Activated T-helper 1 cell treated with anti-CD3 and anti-CD28 coated beads, Interleukin-12 subunit alpha, Interleukin-12 subunit beta, Interleukin-2, Interleukin-4 antibody, amounts not matched to agents 30 ng/mL and 10 ng/mL and 1 ng/mL, durations not matched to agents 14 hours and 24 hours and 36 hours (primary cell): ENCODE measurements around the gene TFEB. TPM values are rescaled to one million over a fixed set of nuclear protein-coding genes. Genes with fewer than 3 reads are reported as not detected.

Experiments used
- DNase-seq: peaks from one replicate; pipeline ENCODE4 v3.0.0; 2021; ENCODE audit warnings: low spot score
- H3K27ac Mint-ChIP-seq: one replicate; pipeline ENCODE4 v1.8.0; 2021; ENCODE audit warnings: mild to moderate bottlenecking, mixed read lengths
- H3K27me3 Mint-ChIP-seq: one replicate; pipeline ENCODE4 v1.8.0; 2022; ENCODE audit warnings: mild to moderate bottlenecking, moderate library complexity, mixed read lengths; ENCODE audit not compliant: insufficient read depth
- H3K36me3 Mint-ChIP-seq: one replicate; pipeline ENCODE4 v1.8.0; 2021; ENCODE audit warnings: low read depth, mixed read lengths
- H3K4me1 Mint-ChIP-seq: one replicate; pipeline ENCODE4 v1.8.0; 2021; ENCODE audit warnings: low read depth, mixed read lengths
- H3K4me3 Mint-ChIP-seq: one replicate; pipeline ENCODE4 v1.8.0; 2021; ENCODE audit warnings: mild to moderate bottlenecking, moderate library complexity, mixed read lengths
- H3K9me3 Mint-ChIP-seq: one replicate; pipeline ENCODE4 v1.8.0; 2021; ENCODE audit warnings: mixed read lengths
- intact Hi-C: fragments of 100-400 bp; cut with micrococcal nuclease; formaldehyde crosslinking; loops from one replicate; pipeline ENCODE4 v1.15.1; 2024
- total RNA-seq: library from RNA; stranded (reverse); gene quantifications from 2 replicates; pipeline ENCODE4 v1.2.3, GENCODE V29; 2022

TFEB gene
- total RNA-seq, 1 donor from 2014 or later: 17.2 TPM

DNA sequence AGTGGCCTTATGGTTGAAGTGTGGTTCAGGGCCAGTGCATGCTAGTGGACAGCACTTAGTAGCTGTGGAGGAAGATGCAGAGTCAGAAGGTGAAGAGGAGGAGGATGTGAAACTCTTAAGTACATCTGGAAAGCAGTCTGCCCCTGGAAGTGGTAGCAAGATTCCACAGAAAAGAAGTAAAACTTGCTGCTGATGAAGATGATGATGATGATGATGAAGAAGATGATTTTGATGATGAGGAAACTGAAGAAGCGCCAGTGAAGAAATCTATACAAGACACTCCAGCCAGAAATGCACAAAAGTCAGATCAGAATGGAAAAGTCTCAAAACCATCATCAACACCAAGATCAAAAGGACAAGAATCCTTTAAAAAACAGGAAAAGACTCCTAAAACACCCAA lies 68.2 kb downstream of the TFEB start:
- H3K36me3 Mint-ChIP-seq: no peaks in the 10 kb centered on the region
- H3K27me3 Mint-ChIP-seq: peaks cover 21% of the 10 kb centered on the region
- intact Hi-C loops: no loop called here
- no peak overlapping the region for H3K4me3 Mint-ChIP-seq
- no peak for DNase-seq
- no peaks in the 10 kb centered on the region for H3K9me3 Mint-ChIP-seq
- no peak overlapping the region for H3K27ac Mint-ChIP-seq
- no peaks in the 10 kb centered on the region for H3K4me1 Mint-ChIP-seq

DNA sequence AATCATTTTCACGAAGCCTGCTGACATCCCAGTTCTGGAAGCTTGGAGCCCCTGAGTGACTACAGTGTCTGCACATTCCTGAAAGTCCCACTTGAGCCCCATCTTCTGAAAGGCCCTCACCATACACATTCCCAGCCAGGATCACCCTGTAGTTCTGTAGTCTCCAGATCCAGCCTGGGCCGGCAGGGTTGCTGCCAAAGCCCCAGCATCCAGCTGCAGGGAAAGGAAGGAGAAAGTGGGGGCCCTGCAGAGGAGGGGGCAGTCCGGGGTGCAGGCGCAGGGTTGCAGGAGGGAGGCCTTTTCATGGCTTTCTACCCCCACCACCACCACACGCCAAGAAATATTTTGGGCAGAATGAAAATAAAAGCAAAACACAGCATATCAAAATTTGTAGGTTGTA lies 71.1 kb downstream of the TFEB start:
- Mint-ChIP-seq H3K9me3 (no peaks in the 10 kb centered on the region), H3K36me3 (no peaks in the 10 kb centered on the region), H3K4me1 (no peaks in the 10 kb centered on the region), H3K4me3 (no peak overlapping the region), H3K27ac (no peak overlapping the region), H3K27me3 (peaks cover 25% of the 10 kb centered on the region)
- intact Hi-C loops: no loop called here
- DNase-seq: no peak

DNA sequence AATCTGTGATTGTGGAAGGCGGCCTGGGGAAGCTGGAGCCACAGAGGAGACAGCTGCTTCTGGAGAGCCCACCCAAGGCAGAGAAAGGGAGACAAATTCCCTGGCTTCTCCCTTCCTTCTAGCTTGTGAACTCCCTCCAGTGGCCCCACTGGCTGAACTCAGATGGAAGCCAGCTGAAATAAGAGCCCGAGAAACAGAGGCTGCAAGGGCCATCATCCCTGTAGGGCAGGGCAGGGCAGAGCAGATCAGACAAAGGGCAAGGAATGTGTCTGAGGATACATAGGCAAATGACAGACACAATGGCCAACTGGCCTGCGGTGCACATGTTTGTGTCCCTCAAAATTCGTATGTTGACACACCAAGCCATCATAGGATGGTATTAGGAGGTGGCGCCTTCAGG lies 71.8 kb downstream of the TFEB start:
- Mint-ChIP-seq H3K4me1 (no peaks in the 10 kb centered on the region), H3K36me3 (no peaks in the 10 kb centered on the region), H3K9me3 (no peaks in the 10 kb centered on the region)

DNA sequence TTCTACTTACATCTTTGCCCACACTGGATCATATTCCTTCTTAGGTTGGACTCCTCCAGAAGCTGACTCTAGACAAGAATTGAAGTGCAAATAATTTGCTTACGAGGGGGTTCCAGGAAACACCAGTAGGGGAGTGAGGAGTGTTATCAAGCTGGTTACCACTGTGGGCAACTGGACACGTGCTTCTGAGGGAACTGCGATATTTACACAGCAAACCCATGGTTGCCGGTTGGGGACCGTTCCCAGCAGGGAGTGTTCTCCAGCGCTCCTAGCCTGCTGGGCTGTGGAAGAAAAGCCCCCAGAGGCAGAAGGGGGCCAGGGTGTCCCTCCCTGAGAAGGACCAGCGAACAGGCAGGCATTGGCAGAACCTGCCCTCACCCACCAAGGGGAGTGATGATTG lies 75.5 kb downstream of the TFEB start:
- H3K4me1 Mint-ChIP-seq: no peaks in the 10 kb centered on the region
- H3K36me3 Mint-ChIP-seq: no peaks in the 10 kb centered on the region
- H3K27ac Mint-ChIP-seq: no peak overlapping the region
- no peak for DNase-seq
- H3K4me3 Mint-ChIP-seq: no peak overlapping the region
- H3K27me3 Mint-ChIP-seq: peaks cover 12% of the 10 kb centered on the region
- intact Hi-C loops: no loop called here
- no peaks in the 10 kb centered on the region for H3K9me3 Mint-ChIP-seq

More for the DNA sequence above, 71.8 kb downstream of the TFEB start:
- intact Hi-C loops: no loop called here
- no peak overlapping the region for H3K4me3 Mint-ChIP-seq
- H3K27ac Mint-ChIP-seq: no peak overlapping the region
- DNase-seq: no peak
- H3K27me3 Mint-ChIP-seq: peaks cover 25% of the 10 kb centered on the region

DNA sequence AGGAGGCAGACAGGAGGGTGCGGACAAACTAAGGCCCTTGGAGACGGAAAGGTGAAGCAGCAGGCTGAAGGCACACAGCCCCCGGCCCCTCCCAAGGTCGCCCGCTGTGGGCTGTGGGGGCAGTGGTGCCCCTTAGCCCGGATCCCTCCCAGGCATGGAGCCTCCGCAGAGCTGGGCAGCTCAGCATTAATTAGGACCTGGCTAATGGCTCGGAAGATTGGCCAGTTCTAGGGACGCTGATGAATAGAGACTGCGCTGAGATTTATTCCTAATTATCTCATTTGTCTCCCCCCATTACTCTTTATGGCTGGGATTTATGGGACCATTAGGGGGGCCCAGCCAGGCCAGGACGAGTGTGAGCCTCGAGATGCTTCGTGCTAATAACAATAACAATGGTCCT lies 76.8 kb downstream of the TFEB start:
- no peaks in the 10 kb centered on the region for H3K9me3 Mint-ChIP-seq
- no peak overlapping the region for H3K4me3 Mint-ChIP-seq
- no peak overlapping the region for H3K27ac Mint-ChIP-seq
- no peaks in the 10 kb centered on the region for H3K36me3 Mint-ChIP-seq
- no peak for DNase-seq
- intact Hi-C loops: no loop called here
- no peaks in the 10 kb centered on the region for H3K4me1 Mint-ChIP-seq
- H3K27me3 Mint-ChIP-seq: peaks cover 12% of the 10 kb centered on the region

DNA sequence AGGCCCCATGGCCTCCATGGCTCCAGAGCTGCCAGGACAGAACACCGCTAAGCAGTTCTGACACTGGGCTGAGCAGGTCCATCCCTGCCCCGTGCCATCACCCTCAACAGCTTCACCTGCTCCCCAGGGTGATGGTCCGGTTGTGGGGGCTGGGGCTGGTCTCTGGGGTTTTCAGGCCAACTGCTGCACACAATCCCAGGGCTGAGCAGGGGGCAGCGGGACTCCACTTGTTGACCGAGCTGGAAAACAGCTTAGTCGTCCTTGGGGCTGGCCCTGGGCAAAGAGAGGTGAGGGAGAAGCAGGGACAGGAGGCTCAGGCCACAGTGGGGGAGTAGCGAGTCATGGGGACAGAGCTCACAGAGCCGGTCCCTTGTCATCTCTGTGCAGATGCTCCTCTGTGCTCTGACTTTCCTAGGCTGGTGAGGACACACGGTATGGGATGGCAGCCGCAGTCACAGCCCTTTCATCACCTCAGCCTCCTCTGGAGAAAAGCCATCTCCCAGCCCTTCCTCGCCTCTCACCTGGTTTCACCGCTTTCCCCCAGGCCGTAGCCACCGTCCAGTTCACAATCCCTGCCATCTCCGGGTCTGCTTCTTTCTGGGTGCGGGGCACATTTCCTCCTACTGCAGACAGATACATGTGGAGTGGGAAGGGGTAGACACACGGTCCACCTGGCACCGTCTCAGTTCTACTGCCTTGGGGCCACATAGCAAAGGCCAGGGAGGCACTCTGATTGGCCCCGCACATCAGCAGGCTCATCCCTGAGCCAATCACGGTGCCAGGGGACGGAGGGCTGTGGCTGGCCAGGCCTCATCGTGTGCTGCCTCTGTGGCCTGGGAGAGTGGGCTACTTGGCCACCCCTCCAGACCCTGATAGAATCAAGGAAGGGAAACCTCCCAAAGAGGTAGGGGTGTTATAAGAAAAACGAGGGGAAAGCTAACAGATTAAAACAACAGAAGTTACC lies 78.0 kb downstream of the TFEB start:
- peaks cover 10% of the 10 kb centered on the region for H3K27me3 Mint-ChIP-seq
- H3K9me3 Mint-ChIP-seq: no peaks in the 10 kb centered on the region
- no peak overlapping the region for H3K4me3 Mint-ChIP-seq
- no peak overlapping the region for H3K27ac Mint-ChIP-seq
- no peaks in the 10 kb centered on the region for H3K36me3 Mint-ChIP-seq
- no peak for DNase-seq
- intact Hi-C loops: no loop called here
- H3K4me1 Mint-ChIP-seq: no peaks in the 10 kb centered on the region

DNA sequence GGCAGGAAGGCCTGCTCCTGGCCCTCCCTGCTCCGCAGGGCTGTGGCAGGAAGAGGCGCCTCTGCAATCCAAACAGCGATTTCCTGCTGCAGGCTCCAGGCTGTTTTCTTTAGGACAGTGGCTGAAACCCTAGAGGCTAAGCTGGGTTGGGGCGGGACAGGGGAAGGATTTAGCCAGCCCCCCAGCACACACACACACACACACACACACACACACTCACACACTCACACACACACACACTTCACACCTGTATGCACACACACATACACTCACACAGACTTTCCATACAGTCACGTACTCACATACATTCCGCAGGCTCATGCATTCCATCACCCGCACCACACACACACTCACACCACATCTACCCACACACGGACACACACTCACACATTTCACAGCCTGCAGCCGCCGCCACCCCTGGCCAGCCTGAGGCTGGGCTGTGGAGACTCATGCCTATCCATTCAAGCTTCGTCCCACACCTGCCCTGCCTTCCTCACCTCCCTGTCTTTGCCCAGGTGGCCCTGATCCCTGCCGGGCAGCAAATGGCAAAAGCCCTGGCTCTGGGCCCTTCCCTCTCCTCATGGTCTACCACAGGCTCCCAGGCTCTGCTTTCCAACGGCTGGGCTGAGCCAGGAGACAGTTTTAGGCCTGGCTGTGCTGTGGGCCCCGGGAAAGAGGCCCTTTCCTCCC lies 79.3 kb downstream of the TFEB start:
- Mint-ChIP-seq H3K9me3 (no peaks in the 10 kb centered on the region), H3K4me3 (no peak overlapping the region), H3K27me3 (peaks cover 8% of the 10 kb centered on the region)

DNA sequence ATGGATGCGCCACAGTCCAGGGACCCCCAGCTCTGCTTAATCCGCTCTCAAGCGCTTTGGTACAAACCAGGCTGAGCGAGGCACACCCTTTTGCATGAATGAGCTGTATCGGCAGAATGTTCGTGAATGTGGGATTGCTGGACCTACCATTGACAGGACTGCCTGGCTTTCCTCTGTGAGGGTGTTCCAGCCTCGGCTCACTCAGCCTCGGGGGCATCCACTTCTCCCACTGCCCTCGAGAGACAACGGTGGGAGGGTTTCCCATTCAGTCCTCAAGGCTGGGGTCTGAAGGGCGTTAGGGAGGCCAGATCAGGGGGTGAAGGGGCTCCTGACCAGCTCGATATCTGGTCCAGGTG lies 79.8 kb downstream of the TFEB start:
- intact Hi-C loops: no loop called here
- DNase-seq: no peak
- Mint-ChIP-seq H3K36me3 (no peaks in the 10 kb centered on the region), H3K4me3 (no peak overlapping the region), H3K9me3 (no peaks in the 10 kb centered on the region), H3K27me3 (peaks cover 8% of the 10 kb centered on the region), H3K4me1 (no peaks in the 10 kb centered on the region), H3K27ac (no peak overlapping the region)

More for the DNA sequence above, 79.3 kb downstream of the TFEB start:
- intact Hi-C loops: no loop called here
- H3K27ac Mint-ChIP-seq: no peak overlapping the region
- DNase-seq: no peak
- no peaks in the 10 kb centered on the region for H3K4me1 Mint-ChIP-seq
- no peaks in the 10 kb centered on the region for H3K36me3 Mint-ChIP-seq

DNA sequence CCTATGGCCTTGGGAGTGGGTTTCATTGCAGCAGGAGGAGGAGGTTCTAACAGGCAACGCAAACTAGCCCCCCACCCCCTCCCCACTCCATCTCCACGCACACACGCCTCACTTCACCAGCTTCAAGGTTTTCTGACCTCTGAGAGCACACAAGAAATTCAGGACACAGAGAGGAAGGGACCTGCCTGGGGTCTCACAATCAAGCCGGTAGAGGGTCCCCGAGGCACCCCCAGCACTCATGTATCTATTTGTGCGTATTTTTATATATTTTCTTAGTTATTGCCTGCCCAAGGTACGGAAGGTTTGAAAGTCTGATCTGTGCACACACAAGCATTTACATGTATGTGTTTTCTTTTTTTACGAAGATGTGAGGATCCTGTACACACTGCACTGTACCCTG lies 80.2 kb downstream of the TFEB start:
- Mint-ChIP-seq H3K4me1 (no peaks in the 10 kb centered on the region), H3K36me3 (no peaks in the 10 kb centered on the region), H3K4me3 (no peak overlapping the region), H3K27ac (no peak overlapping the region), H3K27me3 (peaks cover 8% of the 10 kb centered on the region), H3K9me3 (no peaks in the 10 kb centered on the region)
- intact Hi-C loops: no loop called here
- no peak for DNase-seq

DNA sequence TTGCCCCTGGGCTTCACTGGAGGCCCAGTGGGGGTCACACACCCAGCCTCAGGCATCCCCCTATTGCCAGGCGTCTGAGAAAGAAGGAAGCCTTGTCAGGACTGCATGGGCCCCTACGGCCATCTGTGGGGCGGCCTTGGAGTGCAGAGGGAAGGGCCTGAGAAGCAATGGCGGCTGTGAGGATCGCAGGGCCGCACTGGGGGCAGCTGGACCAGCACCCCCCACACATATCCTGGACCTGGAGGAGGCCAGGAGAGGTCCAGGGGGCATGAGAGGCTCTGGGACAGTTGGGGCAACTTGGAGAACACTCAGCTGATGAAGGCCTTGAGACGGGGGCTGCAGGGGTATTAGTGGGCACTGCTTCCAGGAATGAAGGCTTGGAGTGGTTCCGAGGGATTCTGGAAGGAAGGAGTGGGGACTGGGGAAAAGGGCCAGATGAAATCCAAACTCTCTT lies 80.7 kb downstream of the TFEB start:
- no peak overlapping the region for H3K27ac Mint-ChIP-seq
- peaks cover 6% of the 10 kb centered on the region for H3K27me3 Mint-ChIP-seq
- no peaks in the 10 kb centered on the region for H3K36me3 Mint-ChIP-seq
- intact Hi-C loops: no loop called here
- no peak for DNase-seq
- no peaks in the 10 kb centered on the region for H3K4me1 Mint-ChIP-seq
- H3K9me3 Mint-ChIP-seq: no peaks in the 10 kb centered on the region
- no peak overlapping the region for H3K4me3 Mint-ChIP-seq

DNA sequence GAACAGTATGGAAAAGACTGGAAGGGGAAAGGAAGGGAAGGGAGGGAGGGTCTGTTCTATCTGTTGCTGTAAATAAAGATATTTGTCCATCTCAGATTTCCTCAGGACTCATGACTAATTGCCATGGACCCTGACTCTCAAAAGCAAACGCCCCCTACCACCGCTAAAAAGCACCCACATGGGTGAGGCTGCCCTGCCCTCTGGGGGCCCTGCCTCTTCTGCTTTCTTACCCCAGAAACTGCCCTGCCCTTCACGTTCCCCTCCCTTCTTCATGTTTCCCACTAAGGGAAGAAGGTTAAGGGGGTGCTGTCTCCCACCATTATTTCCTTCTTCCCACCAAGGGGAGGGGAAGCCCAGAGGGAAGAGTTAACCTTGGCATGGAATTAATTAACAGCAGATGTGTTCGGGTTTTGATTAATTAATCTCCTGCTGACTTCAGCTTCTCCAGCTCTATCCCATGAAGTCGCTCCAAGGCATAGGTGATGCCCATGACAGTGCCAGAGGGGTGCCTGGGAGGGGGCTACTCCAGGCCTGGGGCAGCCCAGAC lies 81.2 kb downstream of the TFEB start:
- no peak overlapping the region for H3K27ac Mint-ChIP-seq
- peaks cover 4% of the 10 kb centered on the region for H3K27me3 Mint-ChIP-seq
- H3K4me3 Mint-ChIP-seq: no peak overlapping the region
- no peaks in the 10 kb centered on the region for H3K4me1 Mint-ChIP-seq
- no peak for DNase-seq
- H3K36me3 Mint-ChIP-seq: no peaks in the 10 kb centered on the region
- no peaks in the 10 kb centered on the region for H3K9me3 Mint-ChIP-seq
- intact Hi-C loops: no loop called here

DNA sequence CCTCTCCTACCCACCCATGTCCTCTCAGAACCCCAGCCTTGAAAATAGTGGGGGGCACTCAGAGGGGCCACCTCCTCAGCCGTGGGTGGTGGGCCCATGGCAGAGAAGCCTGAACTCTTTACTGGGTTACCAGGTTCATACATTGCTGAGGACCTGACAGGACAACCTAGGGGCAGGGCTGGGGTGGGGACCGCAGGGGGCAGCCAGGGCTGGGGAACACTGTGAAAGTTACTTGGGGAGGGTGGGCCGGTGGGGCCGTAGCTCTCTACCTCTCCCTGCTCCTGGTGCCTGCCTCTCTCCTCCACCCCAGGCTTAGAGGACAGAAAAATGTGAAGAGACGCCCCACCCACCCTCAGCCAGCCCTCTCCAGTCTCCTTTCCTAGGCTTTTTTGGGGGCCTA lies 81.7 kb downstream of the TFEB start:
- Mint-ChIP-seq H3K9me3 (no peaks in the 10 kb centered on the region), H3K27me3 (peaks cover 4% of the 10 kb centered on the region), H3K27ac (no peak overlapping the region), H3K36me3 (no peaks in the 10 kb centered on the region), H3K4me1 (no peaks in the 10 kb centered on the region), H3K4me3 (no peak overlapping the region)
- intact Hi-C loops: no loop called here
- no peak for DNase-seq
